Erythroblast (primary cell): ENCODE results near the gene MB.

Source experiments
- GATA1 ChIP-seq: IDR thresholded peaks from 2 replicates; pipeline ENCODE4 v1.6.1; 2011; ENCODE audit warnings: low read depth, mild to moderate bottlenecking, control low read depth, low read length, moderate library complexity
- POLR2A ChIP-seq: IDR thresholded peaks from 2 replicates; pipeline ENCODE4 v1.6.1; 2011; ENCODE audit warnings: mild to moderate bottlenecking, low read length

DNA sequence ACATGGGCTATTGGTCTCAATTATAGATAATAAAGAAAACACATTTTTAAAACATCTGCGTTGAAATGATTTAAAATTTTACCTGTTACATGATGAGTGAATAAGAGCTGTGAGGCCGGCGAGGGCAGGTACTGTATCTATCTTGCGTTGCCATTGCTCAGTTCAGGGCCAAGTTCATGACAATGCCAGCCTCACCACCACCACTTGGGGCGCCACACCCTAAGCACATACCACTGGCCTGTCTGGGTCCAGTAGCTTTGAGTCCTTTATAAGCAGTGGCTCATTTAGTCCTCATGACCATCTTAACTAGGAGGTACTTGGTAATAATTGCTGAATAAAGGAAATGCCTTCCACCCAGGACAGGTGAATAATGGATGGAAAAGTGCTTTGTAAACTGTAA, 14.5 kb upstream of the MB start:
- TF ChIP-seq POLR2A (no peak), GATA1 (no peak)
